Activated CD8-positive, alpha-beta memory T cell treated with anti-CD3 and anti-CD28 coated beads for 36 hours (primary cell): ENCODE measurements around the gene MGAT4A. TPM values are rescaled to one million over a fixed set of nuclear protein-coding genes. Genes with fewer than 3 reads are reported as not detected.

ENCODE experiments used
- CTCF ChIA-PET: fragments of 350-600 bp; sonication (Branson Sonifier 250); formaldehyde crosslinking; loops from one replicate; lab custom pipeline; 2021; ENCODE audit warnings: antibody characterized with exemption; lab: Charles Lee
- POLR2A ChIA-PET: fragments of 350-600 bp; sonication (Branson Sonifier 250); formaldehyde crosslinking; loops from one replicate; lab custom pipeline; 2021; ENCODE audit warnings: antibody characterized with exemption; lab: Charles Lee
- total RNA-seq, 2 experiments: library from RNA; stranded (reverse); gene quantifications; one replicate each; pipeline ENCODE4 v1.2.3, GENCODE V29; 2021

MGAT4A gene
- total RNA-seq, 2 experiments from 2014 or later: 45.2 to 48.7 TPM

GRCh38 chr2:98578231-98578630 lies 152.7 kb downstream of the MGAT4A start:
- POLR2A ChIA-PET: no interaction called here
- CTCF ChIA-PET: no interaction called here

DNA sequence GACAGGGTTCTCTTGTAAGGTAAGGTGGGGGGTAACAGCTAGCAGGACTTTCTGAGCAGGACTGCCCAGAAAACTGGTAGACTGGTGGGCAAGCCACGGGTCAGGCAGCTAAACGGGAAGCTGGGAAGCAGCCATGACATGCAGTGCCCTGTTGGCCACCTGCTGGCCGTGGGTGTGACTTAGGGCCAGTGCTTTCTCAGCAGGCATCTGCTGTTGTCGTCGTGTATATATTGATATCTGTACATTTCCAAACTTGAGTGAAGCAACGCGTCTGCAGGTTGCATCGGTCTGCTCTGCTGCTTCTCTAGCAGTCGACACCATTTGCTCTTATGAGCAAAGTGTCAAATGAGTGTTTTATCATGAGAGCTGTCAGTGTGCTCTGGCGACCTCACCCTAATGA lies 153.6 kb downstream of the MGAT4A start:
- ChIA-PET POLR2A (no interaction called here), CTCF (no interaction called here)

DNA sequence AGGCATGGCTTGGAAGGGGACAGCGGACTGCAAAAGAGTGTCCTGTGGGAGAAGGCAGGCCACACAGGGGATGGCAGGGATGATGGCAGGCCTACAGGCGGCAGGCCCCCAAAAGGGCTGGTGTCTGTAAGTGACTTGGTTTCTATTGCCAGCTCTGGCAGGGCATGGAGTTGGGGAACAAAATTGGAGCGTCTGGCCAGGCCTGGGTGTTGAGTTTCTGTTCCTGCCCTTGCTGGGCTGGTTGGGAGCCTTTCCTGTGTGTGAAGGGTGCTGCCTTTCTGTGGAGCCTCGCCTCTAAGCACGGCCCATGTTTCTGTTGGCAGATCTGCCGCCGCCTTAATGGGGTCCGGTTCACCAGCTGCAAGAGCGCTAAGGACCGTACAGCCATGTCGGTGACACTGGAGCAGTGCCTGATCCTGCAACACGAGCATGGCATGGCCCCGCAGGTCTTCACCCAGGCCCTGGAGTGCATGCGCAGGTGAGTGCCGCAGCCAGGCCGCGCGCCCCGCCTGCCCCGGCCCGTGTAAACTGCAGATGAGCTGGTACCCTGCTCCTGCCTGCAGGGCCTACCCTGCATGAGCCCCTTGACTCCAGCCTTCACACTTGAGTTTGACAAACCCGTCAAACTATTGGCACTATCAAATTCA lies 154.1 kb downstream of the MGAT4A start:
- ChIA-PET CTCF (no interaction called here), POLR2A (no interaction called here)

- CTCF ChIA-PET: no interaction called here
- POLR2A ChIA-PET: no interaction called here
Observed at GRCh38 chr2:98573426-98573825, 157.5 kb downstream of the MGAT4A start.

GRCh38 chr2:98572676-98573075 lies 158.3 kb downstream of the MGAT4A start:
- ChIA-PET CTCF (no interaction called here), POLR2A (no interaction called here)

- ChIA-PET POLR2A (no interaction called here), CTCF (no interaction called here)
Observed at GRCh38 chr2:98572211-98572610, 158.7 kb downstream of the MGAT4A start.

DNA sequence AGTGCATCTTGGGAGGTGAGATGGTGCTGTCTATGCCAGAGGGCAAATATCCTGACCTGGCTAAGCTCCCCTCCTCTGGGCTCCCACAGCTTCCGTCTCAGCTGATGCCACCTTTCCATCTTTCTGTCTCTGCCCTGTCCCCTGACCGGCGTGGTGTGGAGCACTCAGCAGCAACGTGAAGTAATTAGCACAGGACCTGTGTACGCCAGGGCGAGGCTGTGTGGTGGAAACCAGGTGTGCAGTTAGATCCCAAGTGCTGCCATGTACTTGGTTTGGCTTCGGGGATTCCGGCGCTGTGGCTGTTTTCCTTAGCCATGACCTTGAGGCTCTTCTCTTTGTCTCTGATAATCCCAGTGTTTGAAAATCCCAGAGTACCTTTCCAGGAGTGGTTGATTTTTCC lies 159.1 kb downstream of the MGAT4A start:
- ChIA-PET POLR2A (no interaction called here), CTCF (interaction anchor here (0.6 kb wide), 1 partner anchor 157 kb away, joined by 3 read pairs; no protein-coding TSS in a partner anchor)

- ChIA-PET CTCF (interaction anchor here (0.6 to 0.9 kb wide), 2 partner anchors 20 to 157 kb away, joined by 3 read pairs; no protein-coding TSS in a partner anchor), POLR2A (no interaction called here)
Observed at GRCh38 chr2:98571121-98571701, 159.7 kb downstream of the MGAT4A start.

GRCh38 chr2:98570356-98570755 lies 160.6 kb downstream of the MGAT4A start:
- POLR2A ChIA-PET: no interaction called here
- CTCF ChIA-PET: interaction anchor here (0.9 to 2.6 kb wide), 3 partner anchors 11 to 267 kb away, joined by 3 to 15 read pairs (median 4); no protein-coding TSS in a partner anchor

DNA sequence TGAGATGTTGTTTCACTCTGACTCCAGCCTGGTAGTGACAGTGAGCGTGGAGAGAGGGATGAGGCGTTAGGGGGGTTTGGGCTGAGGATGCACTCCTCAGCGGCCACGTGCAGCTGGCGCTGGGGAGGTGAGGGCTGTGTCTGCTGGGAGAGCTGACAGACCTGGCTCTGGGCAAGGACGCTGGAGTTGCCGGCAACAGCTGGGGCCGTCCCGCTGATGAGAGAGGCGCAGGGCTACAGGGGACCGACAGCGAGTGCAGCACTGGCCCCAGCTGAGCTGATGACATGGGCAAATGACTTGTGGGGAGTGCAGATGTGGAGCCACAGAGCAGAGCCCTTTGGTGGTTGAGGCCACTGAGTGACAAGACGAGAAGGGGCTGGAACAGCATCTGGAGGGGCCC lies 161.0 kb downstream of the MGAT4A start:
- ChIA-PET POLR2A (no interaction called here), CTCF (interaction anchor here (1.0 to 2.6 kb wide), 2 partner anchors 10 to 267 kb away, joined by 4 to 15 read pairs; no protein-coding TSS in a partner anchor)

DNA sequence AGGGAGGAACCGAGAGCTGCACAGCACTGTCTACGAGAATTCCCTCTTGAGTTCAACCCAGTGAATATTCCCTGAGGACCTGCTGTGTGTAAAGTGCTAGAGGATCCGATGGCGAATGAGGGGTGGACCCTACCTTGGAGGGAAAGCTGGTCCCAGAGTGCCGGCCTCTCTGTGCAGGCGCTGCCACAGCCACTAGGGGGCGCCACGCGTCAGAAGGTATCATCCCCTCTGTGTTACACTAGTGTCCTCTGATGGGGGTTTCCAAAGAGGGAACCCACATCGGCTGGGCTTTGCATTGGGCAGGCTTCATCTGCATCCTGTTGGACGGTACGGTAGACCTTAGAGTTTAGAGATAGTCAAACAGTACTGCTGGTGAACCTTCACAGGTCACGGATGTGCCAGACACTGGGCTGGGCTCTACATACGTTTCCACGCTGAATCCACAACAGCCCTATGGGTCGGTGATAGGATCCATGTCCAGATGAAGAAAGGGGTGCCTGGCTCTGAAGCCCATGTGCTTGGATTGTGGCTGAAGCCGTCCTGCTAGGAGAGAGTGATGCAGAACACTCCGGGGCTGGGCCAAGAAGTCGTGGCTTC lies 161.6 kb downstream of the MGAT4A start:
- ChIA-PET CTCF (interaction anchor here (0.5 to 2.6 kb wide), 10 partner anchors 10 to 531 kb away, joined by 3 to 15 read pairs (median 4); no protein-coding TSS in a partner anchor), POLR2A (no interaction called here)

Other genes with a start within 250 kb of the MGAT4A start
- 10 to 100 TPM; 25.5 to 28.5 TPM for gene COA5, start 122.6 kb downstream of the MGAT4A start, total RNA-seq
- gene UNC50, start 122.5 kb downstream of the MGAT4A start, total RNA-seq: 10 to 100 TPM; 37.6 to 38.5 TPM
- under 1 TPM; 0.04 to 0.15 TPM for gene CRACDL, start 205.1 kb upstream of the MGAT4A start, total RNA-seq